ENCODE results near the gene PTPRN2. TPM values are rescaled to one million over a fixed set of nuclear protein-coding genes. Genes with fewer than 3 reads are reported as not detected.

The PTPRN2 gene
- total and polyA plus RNA-seq, 2 of the 8 experiments (the other 6 are each of a cell fraction or from before 2014, with no cell fraction given): 2.6 to 4.5 TPM

- 89% methylated on average over 11 of the region's 11 CpGs; no CpG with 5 or more reads in 1 of the 2 experiments for WGBS, 2 experiments (ENCODE audit: extremely low coverage in 1 of 2, insufficient coverage in 1 of 2, insufficient read length in 1 of 2, insufficient replicate concordance in 2 of 2, low coverage in 1 of 2, low lambda C conversion rate in 2 of 2, missing lambda C conversion rate in 1 of 2)
- no peak overlapping the region for H3K56ac ChIP-seq (replicated peaks; ENCODE audit: insufficient read length, low read depth, low read length)
- H4K20me1 ChIP-seq (replicated peaks in 1 of 2; ENCODE audit: control insufficient read depth in 1 of 2, insufficient read depth in 2 of 2, low read length in 2 of 2): peaks cover 3 to 4% of the 10 kb centered on the region in 2 experiments
- no peak overlapping the region for H2AFZ ChIP-seq (ENCODE audit: low read length)
- no peak overlapping the region for H3K18ac ChIP-seq (ENCODE audit: extremely low read depth, low read length)
- no peak overlapping the region for H3K4me2 ChIP-seq (ENCODE audit: insufficient read depth in 1 of 2, low read depth in 2 of 2, low read length in 2 of 2)
- H2BK20ac ChIP-seq (ENCODE audit: low read length): no peak overlapping the region
- H4K91ac ChIP-seq (replicated peaks; ENCODE audit: insufficient read length, low read length): no peak overlapping the region
- CTCF ChIA-PET (ENCODE audit: partially characterized antibody): interaction anchor here (0.6 to 1.3 kb wide), 3 partner anchors 90 to 832 kb away, joined by 3 to 4 read pairs (median 3); no protein-coding TSS in a partner anchor
- TF ChIP-seq BRCA1 (IDR thresholded peaks at IDR 0.05; ENCODE audit: low read depth, low read length) (no peak), RAD21 (IDR thresholded peaks at IDR 0.05 in 1 of 2, conservative IDR thresholded peaks at IDR 0.05 in 1 of 2; ENCODE audit: low read depth in 2 of 2, low read length in 2 of 2) (no peak), CTBP2 (IDR thresholded peaks at IDR 0.05; ENCODE audit: borderline replicate concordance, insufficient read depth, insufficient read length, low read length) (no peak), KDM5A (IDR thresholded peaks at IDR 0.05; ENCODE audit: low read length) (no peak), E2F6 (IDR thresholded peaks at IDR 0.05) (no peak), SUZ12 (IDR thresholded peaks at IDR 0.05; ENCODE audit: low read length) (no peak), NANOG (IDR thresholded peaks at IDR 0.05; ENCODE audit: insufficient read depth, low read depth, low read length, poor library complexity, severe bottlenecking) (no peak), ASH2L (IDR thresholded peaks at IDR 0.05; ENCODE audit: low read length) (no peak), TBP (IDR thresholded peaks at IDR 0.05; ENCODE audit: low read depth, low read length) (no peak), RFX5 (IDR thresholded peaks at IDR 0.05; ENCODE audit: borderline replicate concordance, low read depth, low read length) (no peak), EGR1 (IDR thresholded peaks at IDR 0.05; ENCODE audit: borderline replicate concordance, low read depth, low read length) (no peak)
- TF ChIP-seq, protein P1, sequence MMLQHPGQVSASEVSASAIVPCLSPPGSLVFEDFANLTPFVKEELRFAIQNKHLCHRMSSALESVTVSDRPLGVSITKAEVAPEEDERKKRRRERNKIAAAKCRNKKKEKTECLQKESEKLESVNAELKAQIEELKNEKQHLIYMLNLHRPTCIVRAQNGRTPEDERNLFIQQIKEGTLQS (IDR thresholded peaks at IDR 0.05; ENCODE audit: insufficient read depth, low read depth, low read length): no peak
- H3K23ac ChIP-seq (ENCODE audit: insufficient read length): no peak overlapping the region
- no peaks in the 10 kb centered on the region for H3K9me3 ChIP-seq (ENCODE audit: insufficient read depth in 2 of 2, low read depth in 1 of 2, low read length in 1 of 2)
- FAIRE-seq: no peak
- H3K14ac ChIP-seq (ENCODE audit: insufficient read length): no peak overlapping the region
- DNase-seq (ENCODE audit: low read depth in 1 of 2, low spot score in 2 of 2): no peak
- no peak overlapping the region for H3K4ac ChIP-seq (replicated peaks; ENCODE audit: insufficient read length, low read depth, low read length)
- H3K27me3 ChIP-seq (replicated peaks in 1 of 4; ENCODE audit: control insufficient read depth in 3 of 4, extremely low read depth in 1 of 4, insufficient read depth in 3 of 4, low read length in 3 of 4): peaks cover 24 to 73% (median 62%) of the 10 kb centered on the region in 4 experiments
- H2AK5ac ChIP-seq (ENCODE audit: low read depth, low read length): no peak overlapping the region
- no peak overlapping the region for H3K9ac ChIP-seq (replicated peaks in 1 of 4; ENCODE audit: extremely low read depth in 1 of 4, low read depth in 3 of 4, low read length in 3 of 4)
- H3K27ac ChIP-seq (ENCODE audit: low read depth, low read length): no peak overlapping the region
- no peaks in the 10 kb centered on the region for H3K4me1 ChIP-seq (replicated peaks in 1 of 4; ENCODE audit: control insufficient read depth in 3 of 4, insufficient read depth in 4 of 4, low read length in 3 of 4)
- H3K79me1 ChIP-seq (ENCODE audit: low read depth, low read length): no peaks in the 10 kb centered on the region
- no peak overlapping the region for H3K4me3 ChIP-seq (ENCODE audit: extremely low read depth in 1 of 4, insufficient read depth in 2 of 4, low read depth in 3 of 4, low read length in 4 of 4)
- H2BK12ac ChIP-seq (ENCODE audit: low read depth, low read length): no peak overlapping the region
- H4K5ac ChIP-seq (ENCODE audit: insufficient read length, low read depth, low read length): no peak overlapping the region
- H4K8ac ChIP-seq (ENCODE audit: extremely low read depth, insufficient read depth, low read length): no peak overlapping the region
- no peak overlapping the region for H2BK5ac ChIP-seq (ENCODE audit: low read depth, low read length)
- H3K36me3 ChIP-seq (ENCODE audit: control insufficient read depth in 2 of 4, insufficient read depth in 4 of 4, low read length in 3 of 4): no peaks in the 10 kb centered on the region
- POLR2A ChIA-PET (ENCODE audit: partially characterized antibody): no interaction called here
- H2BK15ac ChIP-seq (ENCODE audit: low read length): no peak overlapping the region
- H3K79me2 ChIP-seq (ENCODE audit: control insufficient read depth in 1 of 2, insufficient read depth in 2 of 2, low read length in 2 of 2): no peaks in the 10 kb centered on the region
- no peak overlapping the region for H2BK120ac ChIP-seq (replicated peaks; ENCODE audit: low read depth, low read length)
- H3K23me2 ChIP-seq (ENCODE audit: low read depth, low read length): no peaks in the 10 kb centered on the region
These were observed 986.1 kb downstream of the PTPRN2 start for GRCh38 chr7:157601530-157601929.

All from H1 (cell line).